Uterus (tissue), 4 donors: ENCODE measurements around the gene KLHL40. TPM values are rescaled to one million over a fixed set of nuclear protein-coding genes. Genes with fewer than 3 reads are reported as not detected.

ENCODE experiments used
- DNase-seq, 2 donors: peaks; one replicate each; pipeline ENCODE4 v3.0.0-alpha.2; 2019 to 2020
- H3K27ac ChIP-seq, 2 donors: fragments of 200-600 bp; sonication (generic); 1 replicate in 1 of 2; 2 replicates in 1 of 2; pipeline ENCODE4 v1.5.1; 2016 to 2018
- H3K27me3 ChIP-seq, 2 donors: fragments of 200-600 bp; sonication (generic); one replicate each; pipeline ENCODE4 v1.5.1; 2018 to 2019; ENCODE audit warnings: control low read depth in 1 of 2
- H3K36me3 ChIP-seq, 2 donors: fragments of 200-600 bp; sonication (generic); one replicate each; pipeline ENCODE4 v1.5.1; 2019; ENCODE audit warnings: control low read depth in 1 of 2
- H3K4me1 ChIP-seq, 2 donors: fragments of 200-600 bp; sonication (generic); one replicate each; pipeline ENCODE4 v1.5.1; 2018 to 2019; ENCODE audit warnings: control low read depth in 1 of 2
- H3K4me3 ChIP-seq, 2 donors: fragments of 200-600 bp; sonication (generic); 1 replicate in 1 of 2; 2 replicates in 1 of 2; pipeline ENCODE4 v1.5.1; 2018 to 2019; ENCODE audit warnings: mild to moderate bottlenecking in 1 of 2
- H3K9me3 ChIP-seq, 2 donors: fragments of 200-600 bp; sonication (generic); one replicate each; pipeline ENCODE4 v1.5.1; 2019; ENCODE audit warnings: control low read depth in 1 of 2
- CTCF ChIP-seq, 4 experiments: fragments of 200-600 bp in 2 of 4; fragments of 450-650 bp in 2 of 4; sonication (generic) in 2 of 4; IDR thresholded peaks; one replicate each; pipeline ENCODE4 v1.5.1; 2016 to 2019; ENCODE audit warnings: antibody characterized with exemption in 4 of 4, mild to moderate bottlenecking in 2 of 4, moderate library complexity in 1 of 4
- POLR2A ChIP-seq, 2 donors: fragments of 450-650 bp; IDR thresholded peaks; one replicate each; pipeline ENCODE4 v1.6.1; 2016; ENCODE audit warnings: antibody characterized with exemption in 2 of 2, mild to moderate bottlenecking in 1 of 2, moderate library complexity in 1 of 2
- intact Hi-C: fragments of 100-400 bp; cut with DNase I; formaldehyde crosslinking; loops from one replicate; pipeline ENCODE4 v1.15.1; 2023; ENCODE audit warnings: low total_unique reads
- total RNA-seq, 4 donors: library from RNA; depleted of rRNA in 3 of 4; stranded (reverse); fragments of >200 nt in 3 of 4; gene quantifications; one replicate each; pipeline versions ENCODE4 v1.1.0 to v1.2.4, GENCODE V29; 2014 to 2023
- donor health status: DM: yes; HTN: yes; CAD: no.

KLHL40 gene
- total RNA-seq, 4 donors from 2014 or later, result not detected

- Histone ChIP-seq H3K27me3 (no peaks in the 10 kb centered on the region), H3K4me1 (peaks cover 3 to 21% of the 10 kb centered on the region in 2 donors), H3K36me3 (no peaks in the 10 kb centered on the region), H3K9me3 (no peaks in the 10 kb centered on the region), H3K27ac (peak within 1 kb of the TSS; percentile 98 to 99), H3K4me3 (peak within 1 kb of the TSS; percentile 87 to 88)
- TF ChIP-seq CTCF (IDR thresholded peaks at IDR 0.05), result no peak
- no peak for TF ChIP-seq POLR2A (IDR thresholded peaks at IDR 0.05)
- DNase-seq, result peak in 1 of 2 donors; percentile 60
- intact Hi-C loops, result loop anchor here (10.0 kb wide), 1 partner anchor 49 kb away; the partner anchor contains the start of gene NKTR
These were observed 31.6 kb upstream of the KLHL40 start, which contains the start of gene ZBTB47 for GRCh38 chr3:42653560-42654330. Gene ZBTB47 (plus strand): TSS chr3:42653697. CDS start chr3:42658356, 4,659 bp downstream.

GRCh38 chr3:42654331-42655201, 30.8 kb upstream of the KLHL40 start:
- H3K4me1 ChIP-seq, result peaks cover 3 to 21% of the 10 kb centered on the region in 2 donors
- intact Hi-C loops, result loop anchor here (10.0 kb wide), 1 partner anchor 50 kb away; the partner anchor contains the start of gene NKTR
- peak overlapping the region; percentile 98 to 99 for H3K27ac ChIP-seq
- TF ChIP-seq POLR2A (IDR thresholded peaks at IDR 0.05), result peak; percentile 33 to 36
- peak in 1 of 4 experiments; percentile 20 for TF ChIP-seq CTCF (IDR thresholded peaks at IDR 0.05)
- no peaks in the 10 kb centered on the region for H3K9me3 ChIP-seq
- H3K27me3 ChIP-seq, result no peaks in the 10 kb centered on the region
- no peaks in the 10 kb centered on the region for H3K36me3 ChIP-seq
- peak overlapping the region; percentile 87 to 88 for H3K4me3 ChIP-seq
- peak; percentile 63 to 69 for DNase-seq

- peak overlapping the region; percentile 87 to 88 for H3K4me3 ChIP-seq
- no peaks in the 10 kb centered on the region for H3K36me3 ChIP-seq
- peak overlapping the region; percentile 98 to 99 for H3K27ac ChIP-seq
- DNase-seq, result peak in 1 of 2 donors; percentile 53
- TF ChIP-seq POLR2A (IDR thresholded peaks at IDR 0.05) (no peak), CTCF (IDR thresholded peaks at IDR 0.05) (no peak)
- intact Hi-C loops, result loop anchor here (10.0 kb wide), 1 partner anchor 51 kb away; the partner anchor contains the start of gene NKTR
- peaks cover 3 to 21% of the 10 kb centered on the region in 2 donors for H3K4me1 ChIP-seq
- H3K27me3 ChIP-seq, result no peaks in the 10 kb centered on the region
- H3K9me3 ChIP-seq, result no peaks in the 10 kb centered on the region
These were observed 29.9 kb upstream of the KLHL40 start for GRCh38 chr3:42655331-42655888.

- TF ChIP-seq POLR2A (IDR thresholded peaks at IDR 0.05) (no peak), CTCF (IDR thresholded peaks at IDR 0.05) (no peak)
- Histone ChIP-seq H3K4me3 (no peak overlapping the region), H3K27me3 (no peaks in the 10 kb centered on the region), H3K36me3 (no peaks in the 10 kb centered on the region), H3K27ac (peak overlapping the region; percentile 98 to 99), H3K9me3 (no peaks in the 10 kb centered on the region), H3K4me1 (peaks cover 3 to 21% of the 10 kb centered on the region in 2 donors)
- DNase-seq, result peak in 1 of 2 donors; percentile 51
- intact Hi-C loops, result loop anchor here (10.0 kb wide), 1 partner anchor 51 kb away; the partner anchor contains the start of gene NKTR
These were observed 29.2 kb upstream of the KLHL40 start for GRCh38 chr3:42655980-42656679.
